ENCODE measurements around the gene SERINC5.

GRCh38 chr5:80195837-80196400 lies 59.9 kb downstream of the SERINC5 start:
- TF ChIP-seq CTCF (conservative IDR thresholded peaks at IDR 0.05; ENCODE audit: low read depth, low read length) (no peak), POLR2A (IDR thresholded peaks at IDR 0.05; ENCODE audit: low read depth, low read length) (no peak), BHLHE40 (IDR thresholded peaks at IDR 0.05; ENCODE audit: low read depth, low read length) (no peak), RFX5 (IDR thresholded peaks at IDR 0.05; ENCODE audit: low read depth, low read length) (no peak), MXI1 (IDR thresholded peaks at IDR 0.05; ENCODE audit: borderline replicate concordance, low read depth, low read length) (no peak), MAZ (IDR thresholded peaks at IDR 0.05; ENCODE audit: borderline replicate concordance, low read depth, low read length) (no peak), RCOR1 (IDR thresholded peaks at IDR 0.05; ENCODE audit: insufficient replicate concordance, low read length) (no peak), SMC3 (IDR thresholded peaks at IDR 0.05; ENCODE audit: low read depth, low read length) (no peak), USF2 (IDR thresholded peaks at IDR 0.05; ENCODE audit: low read depth, low read length) (no peak), CHD1 (IDR thresholded peaks at IDR 0.05; ENCODE audit: low read depth, low read length) (no peak), CEBPB (IDR thresholded peaks at IDR 0.05; ENCODE audit: low read depth, low read length) (no peak)
